Measurements from ENCODE around the gene EXOC6. TPM values are rescaled to one million over a fixed set of nuclear protein-coding genes. Genes with fewer than 3 reads are reported as not detected.
"Not testable (repeated sequence)": the region's sequence is repeated elsewhere in the genome, so short reads cannot be mapped to it uniquely, and the experiment has no call there.

Gene EXOC6
- polyA plus RNA-seq, 2 donors = 1.4 to 2.0 TPM

GRCh38 chr10:92957223-92958010 lies 109.1 kb downstream of the EXOC6 start:
- 75 to 77% methylated on average over 2 of the region's 2 CpGs for WGBS, 2 donors
- H3K27ac ChIP-seq (ENCODE audit: low read depth in 2 of 2, low read length in 1 of 2) = no peak overlapping the region
- no peaks in the 10 kb centered on the region for H3K4me1 ChIP-seq (ENCODE audit: control insufficient read depth in 2 of 2, insufficient read depth in 2 of 2, low read length in 1 of 2)
- no peaks in the 10 kb centered on the region for H3K9me3 ChIP-seq (ENCODE audit: control insufficient read depth in 2 of 2, insufficient read depth in 1 of 2, low read depth in 1 of 2, low read length in 1 of 2)
- no peaks in the 10 kb centered on the region for H3K36me3 ChIP-seq (ENCODE audit: control insufficient read depth in 2 of 2, insufficient read depth in 2 of 2, low read length in 1 of 2)
- no peak overlapping the region for H3K4me3 ChIP-seq (ENCODE audit: low read depth in 1 of 2, low read length in 2 of 2)
- no peaks in the 10 kb centered on the region for H3K27me3 ChIP-seq (ENCODE audit: control insufficient read depth in 1 of 2, insufficient read depth in 2 of 2, low read length in 2 of 2)

GRCh38 chr10:92961638-92962037 lies 113.3 kb downstream of the EXOC6 start:
- no peak overlapping the region for H3K27ac ChIP-seq (ENCODE audit: low read depth in 2 of 2, low read length in 1 of 2)
- H3K27me3 ChIP-seq (ENCODE audit: control insufficient read depth in 1 of 2, insufficient read depth in 2 of 2, low read length in 2 of 2) = no peaks in the 10 kb centered on the region
- H3K4me1 ChIP-seq (ENCODE audit: control insufficient read depth in 2 of 2, insufficient read depth in 2 of 2, low read length in 1 of 2) = no peaks in the 10 kb centered on the region
- H3K9me3 ChIP-seq (ENCODE audit: control insufficient read depth in 2 of 2, insufficient read depth in 1 of 2, low read depth in 1 of 2, low read length in 1 of 2) = no peaks in the 10 kb centered on the region
- WGBS, 2 donors = 96 to 97% methylated on average over 2 of the region's 2 CpGs
- H3K4me3 ChIP-seq (ENCODE audit: low read depth in 1 of 2, low read length in 2 of 2) = no peak overlapping the region
- no peaks in the 10 kb centered on the region for H3K36me3 ChIP-seq (ENCODE audit: control insufficient read depth in 2 of 2, insufficient read depth in 2 of 2, low read length in 1 of 2)

GRCh38 chr10:92965314-92965713 lies 117.0 kb downstream of the EXOC6 start:
- WGBS, 2 donors = 46 to 52% methylated on average over 2 of the region's 2 CpGs
- no peak overlapping the region for H3K4me3 ChIP-seq (ENCODE audit: low read depth in 1 of 2, low read length in 2 of 2)
- no peak overlapping the region for H3K27ac ChIP-seq (ENCODE audit: low read depth in 2 of 2, low read length in 1 of 2)
- no peaks in the 10 kb centered on the region for H3K4me1 ChIP-seq (ENCODE audit: control insufficient read depth in 2 of 2, insufficient read depth in 2 of 2, low read length in 1 of 2)
- H3K27me3 ChIP-seq (ENCODE audit: control insufficient read depth in 1 of 2, insufficient read depth in 2 of 2, low read length in 2 of 2) = no peaks in the 10 kb centered on the region
- H3K36me3 ChIP-seq (ENCODE audit: control insufficient read depth in 2 of 2, insufficient read depth in 2 of 2, low read length in 1 of 2) = no peaks in the 10 kb centered on the region
- H3K9me3 ChIP-seq (ENCODE audit: control insufficient read depth in 2 of 2, insufficient read depth in 1 of 2, low read depth in 1 of 2, low read length in 1 of 2) = no peaks in the 10 kb centered on the region

GRCh38 chr10:92967641-92968040 lies 119.3 kb downstream of the EXOC6 start:
- H3K4me3 ChIP-seq (ENCODE audit: low read depth in 1 of 2, low read length in 2 of 2) = no peak overlapping the region
- H3K9me3 ChIP-seq (ENCODE audit: control insufficient read depth in 2 of 2, insufficient read depth in 1 of 2, low read depth in 1 of 2, low read length in 1 of 2) = no peaks in the 10 kb centered on the region
- 97% methylated on average over 2 of the region's 2 CpGs for whole genome bisulfite sequencing, 2 donors
- no peaks in the 10 kb centered on the region for H3K27me3 ChIP-seq (ENCODE audit: control insufficient read depth in 1 of 2, insufficient read depth in 2 of 2, low read length in 2 of 2)
- no peaks in the 10 kb centered on the region for H3K36me3 ChIP-seq (ENCODE audit: control insufficient read depth in 2 of 2, insufficient read depth in 2 of 2, low read length in 1 of 2)
- H3K4me1 ChIP-seq (ENCODE audit: control insufficient read depth in 2 of 2, insufficient read depth in 2 of 2, low read length in 1 of 2) = peaks cover 0 to 3% of the 10 kb centered on the region in 2 donors
- H3K27ac ChIP-seq (ENCODE audit: low read depth in 2 of 2, low read length in 1 of 2) = no peak overlapping the region

- 92 to 95% methylated on average over 1 of the region's 1 CpG for WGBS, 2 donors
- no peak overlapping the region for H3K27ac ChIP-seq (ENCODE audit: low read depth in 2 of 2, low read length in 1 of 2)
Observed at GRCh38 chr10:92969151-92969550, 120.8 kb downstream of the EXOC6 start.

GRCh38 chr10:92970301-92971070 lies 122.2 kb downstream of the EXOC6 start:
- Histone ChIP-seq H3K9me3 (ENCODE audit: control insufficient read depth in 2 of 2, insufficient read depth in 1 of 2, low read depth in 1 of 2, low read length in 1 of 2) (no peaks in the 10 kb centered on the region), H3K27me3 (ENCODE audit: control insufficient read depth in 1 of 2, insufficient read depth in 2 of 2, low read length in 2 of 2) (no peaks in the 10 kb centered on the region), H3K27ac (ENCODE audit: low read depth in 2 of 2, low read length in 1 of 2) (no peak overlapping the region), H3K4me3 (ENCODE audit: low read depth in 1 of 2, low read length in 2 of 2) (no peak overlapping the region), H3K4me1 (ENCODE audit: control insufficient read depth in 2 of 2, insufficient read depth in 2 of 2, low read length in 1 of 2) (peaks cover 0 to 3% of the 10 kb centered on the region in 2 donors), H3K36me3 (ENCODE audit: control insufficient read depth in 2 of 2, insufficient read depth in 2 of 2, low read length in 1 of 2) (no peaks in the 10 kb centered on the region)
- WGBS, 2 donors = 88 to 91% methylated on average over 3 of the region's 3 CpGs

More at GRCh38 chr10:92969151-92969550, 120.8 kb downstream of the EXOC6 start:
- Histone ChIP-seq H3K9me3 (ENCODE audit: control insufficient read depth in 2 of 2, insufficient read depth in 1 of 2, low read depth in 1 of 2, low read length in 1 of 2) (no peaks in the 10 kb centered on the region), H3K4me1 (ENCODE audit: control insufficient read depth in 2 of 2, insufficient read depth in 2 of 2, low read length in 1 of 2) (peaks cover 0 to 3% of the 10 kb centered on the region in 2 donors), H3K4me3 (ENCODE audit: low read depth in 1 of 2, low read length in 2 of 2) (no peak overlapping the region), H3K36me3 (ENCODE audit: control insufficient read depth in 2 of 2, insufficient read depth in 2 of 2, low read length in 1 of 2) (no peaks in the 10 kb centered on the region), H3K27me3 (ENCODE audit: control insufficient read depth in 1 of 2, insufficient read depth in 2 of 2, low read length in 2 of 2) (no peaks in the 10 kb centered on the region)

- peaks cover 0 to 3% of the 10 kb centered on the region in 2 donors for H3K4me1 ChIP-seq (ENCODE audit: control insufficient read depth in 2 of 2, insufficient read depth in 2 of 2, low read length in 1 of 2)
- no peak overlapping the region for H3K27ac ChIP-seq (ENCODE audit: low read depth in 2 of 2, low read length in 1 of 2)
- H3K4me3 ChIP-seq (ENCODE audit: low read depth in 1 of 2, low read length in 2 of 2) = no peak overlapping the region
- no peaks in the 10 kb centered on the region for H3K9me3 ChIP-seq (ENCODE audit: control insufficient read depth in 2 of 2, insufficient read depth in 1 of 2, low read depth in 1 of 2, low read length in 1 of 2)
- WGBS, 2 donors = 40 to 49% methylated on average over 3 of the region's 3 CpGs
- H3K36me3 ChIP-seq (ENCODE audit: control insufficient read depth in 2 of 2, insufficient read depth in 2 of 2, low read length in 1 of 2) = no peaks in the 10 kb centered on the region
- no peaks in the 10 kb centered on the region for H3K27me3 ChIP-seq (ENCODE audit: control insufficient read depth in 1 of 2, insufficient read depth in 2 of 2, low read length in 2 of 2)
Observed at GRCh38 chr10:92972066-92972870, 123.9 kb downstream of the EXOC6 start.

GRCh38 chr10:92972886-92973285 lies 124.6 kb downstream of the EXOC6 start:
- H3K36me3 ChIP-seq (ENCODE audit: control insufficient read depth in 2 of 2, insufficient read depth in 2 of 2, low read length in 1 of 2) = no peaks in the 10 kb centered on the region
- H3K27me3 ChIP-seq (ENCODE audit: control insufficient read depth in 1 of 2, insufficient read depth in 2 of 2, low read length in 2 of 2) = no peaks in the 10 kb centered on the region
- no peak overlapping the region for H3K4me3 ChIP-seq (ENCODE audit: low read depth in 1 of 2, low read length in 2 of 2)
- H3K27ac ChIP-seq (ENCODE audit: low read depth in 2 of 2, low read length in 1 of 2) = no peak overlapping the region
- WGBS, 2 donors = 92 to 95% methylated on average over 2 of the region's 2 CpGs
- H3K9me3 ChIP-seq (ENCODE audit: control insufficient read depth in 2 of 2, insufficient read depth in 1 of 2, low read depth in 1 of 2, low read length in 1 of 2) = no peaks in the 10 kb centered on the region
- H3K4me1 ChIP-seq (ENCODE audit: control insufficient read depth in 2 of 2, insufficient read depth in 2 of 2, low read length in 1 of 2) = peaks cover 0 to 3% of the 10 kb centered on the region in 2 donors

- 85 to 87% methylated on average over 1 of the region's 5 CpGs for WGBS, 2 donors
- not testable (repeated sequence) for H3K9me3 ChIP-seq (ENCODE audit: control insufficient read depth in 2 of 2, insufficient read depth in 1 of 2, low read depth in 1 of 2, low read length in 1 of 2); H3K36me3 ChIP-seq (ENCODE audit: control insufficient read depth in 2 of 2, insufficient read depth in 2 of 2, low read length in 1 of 2); H3K4me3 ChIP-seq (ENCODE audit: low read depth in 1 of 2, low read length in 2 of 2); H3K27ac ChIP-seq (ENCODE audit: low read depth in 2 of 2, low read length in 1 of 2); H3K27me3 ChIP-seq (ENCODE audit: control insufficient read depth in 1 of 2, insufficient read depth in 2 of 2, low read length in 2 of 2); H3K4me1 ChIP-seq (ENCODE audit: control insufficient read depth in 2 of 2, insufficient read depth in 2 of 2, low read length in 1 of 2)
Observed at GRCh38 chr10:92976278-92976677, 128.0 kb downstream of the EXOC6 start.
